ENCODE data around the gene RING1. TPM values are rescaled to one million over a fixed set of nuclear protein-coding genes. Genes with fewer than 3 reads are reported as not detected.

Gene RING1
- polyA plus RNA-seq, 1 of the 3 experiments (the other 2 are of a cell fraction) = 61.3 TPM

GRCh38 chr6:33236328-33236727 lies 28.0 kb downstream of the RING1 start:
- no peaks in the 10 kb centered on the region for H3K9me3 ChIP-seq
- H3F3A ChIP-seq (replicated peaks; ENCODE audit: insufficient read depth) = no peaks in the 10 kb centered on the region
- H4K20me1 ChIP-seq (ENCODE audit: insufficient read depth) = no peaks in the 10 kb centered on the region
- TF ChIP-seq, protein P1, sequence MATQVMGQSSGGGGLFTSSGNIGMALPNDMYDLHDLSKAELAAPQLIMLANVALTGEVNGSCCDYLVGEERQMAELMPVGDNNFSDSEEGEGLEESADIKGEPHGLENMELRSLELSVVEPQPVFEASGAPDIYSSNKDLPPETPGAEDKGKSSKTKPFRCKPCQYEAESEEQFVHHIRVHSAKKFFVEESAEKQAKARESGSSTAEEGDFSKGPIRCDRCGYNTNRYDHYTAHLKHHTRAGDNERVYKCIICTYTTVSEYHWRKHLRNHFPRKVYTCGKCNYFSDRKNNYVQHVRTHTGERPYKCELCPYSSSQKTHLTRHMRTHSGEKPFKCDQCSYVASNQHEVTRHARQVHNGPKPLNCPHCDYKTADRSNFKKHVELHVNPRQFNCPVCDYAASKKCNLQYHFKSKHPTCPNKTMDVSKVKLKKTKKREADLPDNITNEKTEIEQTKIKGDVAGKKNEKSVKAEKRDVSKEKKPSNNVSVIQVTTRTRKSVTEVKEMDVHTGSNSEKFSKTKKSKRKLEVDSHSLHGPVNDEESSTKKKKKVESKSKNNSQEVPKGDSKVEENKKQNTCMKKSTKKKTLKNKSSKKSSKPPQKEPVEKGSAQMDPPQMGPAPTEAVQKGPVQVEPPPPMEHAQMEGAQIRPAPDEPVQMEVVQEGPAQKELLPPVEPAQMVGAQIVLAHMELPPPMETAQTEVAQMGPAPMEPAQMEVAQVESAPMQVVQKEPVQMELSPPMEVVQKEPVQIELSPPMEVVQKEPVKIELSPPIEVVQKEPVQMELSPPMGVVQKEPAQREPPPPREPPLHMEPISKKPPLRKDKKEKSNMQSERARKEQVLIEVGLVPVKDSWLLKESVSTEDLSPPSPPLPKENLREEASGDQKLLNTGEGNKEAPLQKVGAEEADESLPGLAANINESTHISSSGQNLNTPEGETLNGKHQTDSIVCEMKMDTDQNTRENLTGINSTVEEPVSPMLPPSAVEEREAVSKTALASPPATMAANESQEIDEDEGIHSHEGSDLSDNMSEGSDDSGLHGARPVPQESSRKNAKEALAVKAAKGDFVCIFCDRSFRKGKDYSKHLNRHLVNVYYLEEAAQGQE (IDR thresholded peaks at IDR 0.05; ENCODE audit: low read depth, low read length) = no peak
- TF ChIP-seq MAX (IDR thresholded peaks at IDR 0.05; ENCODE audit: low read depth) (no peak), ELF1 (IDR thresholded peaks at IDR 0.05) (no peak), RFX5 (IDR thresholded peaks at IDR 0.05; ENCODE audit: low read length) (no peak)
- H3K27ac ChIP-seq (ENCODE audit: low read depth in 2 of 2, low read length in 1 of 2) = no peak overlapping the region
- CTCF ChIA-PET = interaction anchor here (1.1 to 9.1 kb wide), 3 partner anchors 12 to 75 kb away, joined by 6 to 68 read pairs (median 7); no protein-coding TSS in a partner anchor
- H3K36me3 ChIP-seq (replicated peaks in 1 of 2; ENCODE audit: control insufficient read depth in 1 of 2, insufficient read depth in 2 of 2, low read length in 1 of 2) = no peaks in the 10 kb centered on the region
- no peak overlapping the region for H2AFZ ChIP-seq (ENCODE audit: low read depth)
- H3K27me3 ChIP-seq (ENCODE audit: insufficient read depth) = peaks cover 79% of the 10 kb centered on the region
- no peak overlapping the region for H3K4me2 ChIP-seq
- H3K4me1 ChIP-seq (ENCODE audit: control insufficient read depth in 1 of 2, insufficient read depth in 2 of 2, low read depth in 1 of 2, low read length in 1 of 2) = no peaks in the 10 kb centered on the region; a peak in 1 of 4 replicates
- POLR2A ChIA-PET = interaction anchor here (1.4 kb wide), 1 partner anchor 12 kb away, joined by 5 read pairs; no protein-coding TSS in a partner anchor
- DNase-seq = no peak
- no peaks in the 10 kb centered on the region for H3K79me2 ChIP-seq (ENCODE audit: insufficient read depth)
- H3K9ac ChIP-seq = no peak overlapping the region
- H3K4me3 ChIP-seq (ENCODE audit: low read depth in 2 of 2, low read length in 1 of 2) = no peak overlapping the region
- H3K9me2 ChIP-seq = no peaks in the 10 kb centered on the region

- no peaks in the 10 kb centered on the region for H3K79me2 ChIP-seq (ENCODE audit: insufficient read depth)
- no peaks in the 10 kb centered on the region for H3F3A ChIP-seq (replicated peaks; ENCODE audit: insufficient read depth)
- no peaks in the 10 kb centered on the region for H4K20me1 ChIP-seq (ENCODE audit: insufficient read depth)
- no peak for TF ChIP-seq RXRA (IDR thresholded peaks at IDR 0.05; ENCODE audit: borderline replicate concordance, low read depth)
- TF ChIP-seq RFX5 (IDR thresholded peaks at IDR 0.05; ENCODE audit: low read length) = no peak
- TF ChIP-seq IRF3 (IDR thresholded peaks at IDR 0.05; ENCODE audit: low read depth, low read length) = no peak
- TF ChIP-seq FOXM1 (IDR thresholded peaks at IDR 0.05; ENCODE audit: low read depth) = no peak
- no peak for TF ChIP-seq EP300 (IDR thresholded peaks at IDR 0.05; ENCODE audit: borderline replicate concordance in 1 of 2, low read depth in 1 of 2, low read length in 1 of 2)
- no peak for TF ChIP-seq SMC3 (IDR thresholded peaks at IDR 0.05; ENCODE audit: low read depth, low read length)
- no peak for TF ChIP-seq USF1 (IDR thresholded peaks at IDR 0.05; ENCODE audit: borderline replicate concordance, low read depth)
- TF ChIP-seq TCF12 (IDR thresholded peaks at IDR 0.05) = no peak
- no peak for TF ChIP-seq ZBTB33 (IDR thresholded peaks at IDR 0.05; ENCODE audit: borderline replicate concordance, low read depth)
- TF ChIP-seq POLR2AphosphoS5 (IDR thresholded peaks at IDR 0.05; ENCODE audit: low read depth, low read length) = no peak
- H3K4me3 ChIP-seq (ENCODE audit: low read depth in 2 of 2, low read length in 1 of 2) = no peak overlapping the region
- WGBS (ENCODE audit: low lambda C conversion rate) = 50% methylated on average over 6 of the region's 6 CpGs
- H3K9ac ChIP-seq = no peak overlapping the region
- H3K4me2 ChIP-seq = no peak overlapping the region
- peaks cover 74% of the 10 kb centered on the region for H3K27me3 ChIP-seq (ENCODE audit: insufficient read depth)
- ChIA-PET POLR2A (interaction anchor here (1.4 kb wide), 1 partner anchor 11 kb away, joined by 5 read pairs; no protein-coding TSS in a partner anchor), CTCF (interaction anchor here (2.2 to 9.1 kb wide), 2 partner anchors 11 to 75 kb away, joined by 7 to 68 read pairs; no protein-coding TSS in a partner anchor)
- H3K4me1 ChIP-seq (ENCODE audit: control insufficient read depth in 1 of 2, insufficient read depth in 2 of 2, low read depth in 1 of 2, low read length in 1 of 2) = no peaks in the 10 kb centered on the region; a peak in 1 of 4 replicates
- H2AFZ ChIP-seq (ENCODE audit: low read depth) = no peak overlapping the region
- no peak for DNase-seq
- H3K9me3 ChIP-seq = no peaks in the 10 kb centered on the region
- H3K9me2 ChIP-seq = no peaks in the 10 kb centered on the region
- H3K27ac ChIP-seq (ENCODE audit: low read depth in 2 of 2, low read length in 1 of 2) = no peak overlapping the region
- no peaks in the 10 kb centered on the region for H3K36me3 ChIP-seq (replicated peaks in 1 of 2; ENCODE audit: control insufficient read depth in 1 of 2, insufficient read depth in 2 of 2, low read length in 1 of 2)
Observed at GRCh38 chr6:33236852-33237251, 28.6 kb downstream of the RING1 start.

Data from SK-N-SH (cell line).